ENCODE data around the gene TTK. TPM values are rescaled to one million over a fixed set of nuclear protein-coding genes. Genes with fewer than 3 reads are reported as not detected.

Gene TTK
- total RNA-seq, 4 donors from 2014 or later, result 0.19 to 0.32 (median 0.27) TPM; not detected in 1

GRCh38 chr6:79971193-79971592 is 33.3 kb upstream of the TTK start:
- peaks cover 0 to 29% (median 0%) of the 10 kb centered on the region in 3 donors for H3K9me3 ChIP-seq
- no peak overlapping the region for H3K27ac ChIP-seq
- H3K27me3 ChIP-seq, result no peaks in the 10 kb centered on the region
- H3K4me3 ChIP-seq, result no peak overlapping the region
- no peaks in the 10 kb centered on the region for H3K4me1 ChIP-seq
- no peaks in the 10 kb centered on the region for H3K36me3 ChIP-seq
- ATAC-seq, result no peak
- no peak for TF ChIP-seq EP300 (IDR thresholded peaks at IDR 0.05)
- no peak for TF ChIP-seq POLR2AphosphoS5 (IDR thresholded peaks at IDR 0.05)
- TF ChIP-seq POLR2A (IDR thresholded peaks at IDR 0.05), result no peak
- TF ChIP-seq, protein P1, sequence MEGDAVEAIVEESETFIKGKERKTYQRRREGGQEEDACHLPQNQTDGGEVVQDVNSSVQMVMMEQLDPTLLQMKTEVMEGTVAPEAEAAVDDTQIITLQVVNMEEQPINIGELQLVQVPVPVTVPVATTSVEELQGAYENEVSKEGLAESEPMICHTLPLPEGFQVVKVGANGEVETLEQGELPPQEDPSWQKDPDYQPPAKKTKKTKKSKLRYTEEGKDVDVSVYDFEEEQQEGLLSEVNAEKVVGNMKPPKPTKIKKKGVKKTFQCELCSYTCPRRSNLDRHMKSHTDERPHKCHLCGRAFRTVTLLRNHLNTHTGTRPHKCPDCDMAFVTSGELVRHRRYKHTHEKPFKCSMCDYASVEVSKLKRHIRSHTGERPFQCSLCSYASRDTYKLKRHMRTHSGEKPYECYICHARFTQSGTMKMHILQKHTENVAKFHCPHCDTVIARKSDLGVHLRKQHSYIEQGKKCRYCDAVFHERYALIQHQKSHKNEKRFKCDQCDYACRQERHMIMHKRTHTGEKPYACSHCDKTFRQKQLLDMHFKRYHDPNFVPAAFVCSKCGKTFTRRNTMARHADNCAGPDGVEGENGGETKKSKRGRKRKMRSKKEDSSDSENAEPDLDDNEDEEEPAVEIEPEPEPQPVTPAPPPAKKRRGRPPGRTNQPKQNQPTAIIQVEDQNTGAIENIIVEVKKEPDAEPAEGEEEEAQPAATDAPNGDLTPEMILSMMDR (IDR thresholded peaks at IDR 0.05), result no peak

DNA sequence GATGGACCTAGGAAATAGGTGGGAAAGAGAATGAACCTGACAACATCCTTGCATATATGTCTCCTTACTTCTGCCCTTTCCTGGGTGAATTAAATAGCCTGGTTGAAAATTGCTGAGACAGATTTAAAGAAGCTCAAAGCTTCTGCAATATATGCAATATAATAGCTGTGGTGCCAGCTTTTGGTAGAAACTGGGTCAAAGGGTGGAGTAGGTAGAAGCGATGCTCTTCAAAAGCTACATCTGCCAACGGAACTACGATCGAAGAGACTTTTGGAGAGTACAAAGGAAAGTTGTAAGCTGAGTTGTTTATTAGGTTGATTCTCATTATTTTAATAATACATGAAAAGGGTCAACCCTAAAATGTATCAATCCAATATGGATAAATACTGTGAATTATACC is 22.8 kb upstream of the TTK start:
- no peak overlapping the region for H3K27ac ChIP-seq
- no peak for ATAC-seq
- TF ChIP-seq POLR2A (IDR thresholded peaks at IDR 0.05) (no peak), POLR2AphosphoS5 (IDR thresholded peaks at IDR 0.05) (no peak), EP300 (IDR thresholded peaks at IDR 0.05) (no peak)
- TF ChIP-seq, protein P1 (IDR thresholded peaks at IDR 0.05), result no peak
- no peaks in the 10 kb centered on the region for H3K4me1 ChIP-seq
- H3K4me3 ChIP-seq, result no peak overlapping the region
- WGBS, 2 donors (ENCODE audit: low coverage in 1 of 2), result 84 to 97% methylated on average over 4 of the region's 4 CpGs
- H3K36me3 ChIP-seq, result no peaks in the 10 kb centered on the region
- no peaks in the 10 kb centered on the region for H3K27me3 ChIP-seq
- no peaks in the 10 kb centered on the region for H3K9me3 ChIP-seq

GRCh38 chr6:79984261-79984660 is 20.2 kb upstream of the TTK start:
- no peak overlapping the region for H3K27ac ChIP-seq
- no peaks in the 10 kb centered on the region for H3K4me1 ChIP-seq
- ATAC-seq, result no peak
- TF ChIP-seq, protein P1 (IDR thresholded peaks at IDR 0.05), result no peak
- TF ChIP-seq POLR2AphosphoS5 (IDR thresholded peaks at IDR 0.05), result no peak
- no peak for TF ChIP-seq EP300 (IDR thresholded peaks at IDR 0.05)
- TF ChIP-seq POLR2A (IDR thresholded peaks at IDR 0.05), result no peak
- H3K36me3 ChIP-seq, result no peaks in the 10 kb centered on the region
- H3K4me3 ChIP-seq, result no peak overlapping the region
- H3K27me3 ChIP-seq, result no peaks in the 10 kb centered on the region
- 29 to 50% methylated on average over 1 of the region's 2 CpGs for WGBS, 2 donors (ENCODE audit: low coverage in 1 of 2)
- H3K9me3 ChIP-seq, result no peaks in the 10 kb centered on the region

- Histone ChIP-seq H3K4me1 (no peaks in the 10 kb centered on the region), H3K36me3 (no peaks in the 10 kb centered on the region), H3K9me3 (no peaks in the 10 kb centered on the region), H3K27me3 (no peaks in the 10 kb centered on the region), H3K4me3 (no peak overlapping the region), H3K27ac (no peak overlapping the region)
- TF ChIP-seq, protein P1 (IDR thresholded peaks at IDR 0.05), result no peak
- TF ChIP-seq EP300 (IDR thresholded peaks at IDR 0.05) (no peak), POLR2A (IDR thresholded peaks at IDR 0.05) (no peak), POLR2AphosphoS5 (IDR thresholded peaks at IDR 0.05) (no peak)
- no peak for ATAC-seq
These were observed 19.3 kb upstream of the TTK start for GRCh38 chr6:79985128-79985527.

- 70 to 86% methylated on average over 1 of the region's 1 CpG for WGBS, 2 donors (ENCODE audit: low coverage in 1 of 2)
These were observed 14.8 kb upstream of the TTK start for GRCh38 chr6:79989641-79990040.

More at GRCh38 chr6:79989641-79990040, 14.8 kb upstream of the TTK start:
- H3K27ac ChIP-seq, result no peak overlapping the region
- H3K4me3 ChIP-seq, result no peak overlapping the region
- TF ChIP-seq POLR2AphosphoS5 (IDR thresholded peaks at IDR 0.05) (no peak), EP300 (IDR thresholded peaks at IDR 0.05) (no peak), POLR2A (IDR thresholded peaks at IDR 0.05) (no peak)
- TF ChIP-seq, protein P1 (IDR thresholded peaks at IDR 0.05), result no peak
- ATAC-seq, result no peak
- no peaks in the 10 kb centered on the region for H3K4me1 ChIP-seq
- H3K27me3 ChIP-seq, result no peaks in the 10 kb centered on the region
- H3K36me3 ChIP-seq, result no peaks in the 10 kb centered on the region
- H3K9me3 ChIP-seq, result no peaks in the 10 kb centered on the region

All from gastroesophageal sphincter (tissue), 4 donors.